NK-92 (cell line): ENCODE data around the gene MAN1C1.
"Not testable (repeated sequence)": the region's sequence is repeated elsewhere in the genome, so short reads cannot be mapped to it uniquely, and the experiment has no call there.

Experiments
- DNase-seq: peaks from one replicate; lab custom pipeline; 2025; ENCODE audit not compliant: unreplicated experiment; lab: John Stamatoyannopoulos, UW

The MAN1C1 gene

GRCh38 chr1:25583519-25584370 lies 32.8 kb upstream of the MAN1C1 start:
- DNase-seq, result no peak

- DNase-seq, result no peak
Measured at GRCh38 chr1:25586181-25586588, 30.4 kb upstream of the MAN1C1 start.

- DNase-seq, result no peak
Measured at GRCh38 chr1:25587290-25587689, 29.3 kb upstream of the MAN1C1 start.

DNA sequence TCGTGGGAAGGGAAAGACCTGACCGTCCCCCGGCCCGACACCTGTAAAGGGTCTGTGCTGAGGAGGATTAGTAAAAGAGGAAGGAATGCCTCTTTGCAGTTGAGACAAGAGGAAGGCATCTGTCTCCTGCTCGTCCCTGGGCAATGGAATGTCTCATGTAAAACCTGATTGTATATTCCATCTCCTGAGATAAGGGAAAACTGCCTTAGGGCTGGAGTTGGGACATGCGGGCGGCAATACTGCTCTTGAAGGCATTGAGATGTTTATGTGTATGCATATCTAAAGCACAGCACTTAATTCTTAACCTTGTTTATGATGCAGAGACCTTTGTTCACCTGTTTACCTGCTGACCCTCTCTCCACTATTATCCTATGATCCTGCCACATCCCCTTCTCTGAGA lies 28.4 kb upstream of the MAN1C1 start:
- DNase-seq, result not testable (repeated sequence)

DNA sequence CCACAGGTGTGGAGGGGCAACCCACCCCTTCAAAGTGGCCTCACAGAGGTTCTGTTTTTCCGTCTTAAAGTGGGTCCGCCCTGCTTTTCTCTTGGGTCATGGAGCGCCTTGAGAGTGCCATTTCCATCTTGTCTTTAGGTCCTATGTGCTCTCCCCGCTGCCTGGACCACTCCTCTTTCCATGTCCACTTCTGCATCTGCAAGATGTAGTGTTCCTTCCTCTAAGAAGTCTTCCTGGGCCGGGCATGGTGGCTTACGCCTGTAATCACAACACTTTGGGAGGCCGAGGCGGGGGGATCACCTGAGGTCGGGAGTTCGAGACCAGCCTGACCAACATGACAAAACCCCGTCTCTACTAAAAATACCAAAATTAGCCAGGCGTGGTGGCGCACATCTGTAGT lies 27.8 kb upstream of the MAN1C1 start:
- not testable (repeated sequence) for DNase-seq

DNA sequence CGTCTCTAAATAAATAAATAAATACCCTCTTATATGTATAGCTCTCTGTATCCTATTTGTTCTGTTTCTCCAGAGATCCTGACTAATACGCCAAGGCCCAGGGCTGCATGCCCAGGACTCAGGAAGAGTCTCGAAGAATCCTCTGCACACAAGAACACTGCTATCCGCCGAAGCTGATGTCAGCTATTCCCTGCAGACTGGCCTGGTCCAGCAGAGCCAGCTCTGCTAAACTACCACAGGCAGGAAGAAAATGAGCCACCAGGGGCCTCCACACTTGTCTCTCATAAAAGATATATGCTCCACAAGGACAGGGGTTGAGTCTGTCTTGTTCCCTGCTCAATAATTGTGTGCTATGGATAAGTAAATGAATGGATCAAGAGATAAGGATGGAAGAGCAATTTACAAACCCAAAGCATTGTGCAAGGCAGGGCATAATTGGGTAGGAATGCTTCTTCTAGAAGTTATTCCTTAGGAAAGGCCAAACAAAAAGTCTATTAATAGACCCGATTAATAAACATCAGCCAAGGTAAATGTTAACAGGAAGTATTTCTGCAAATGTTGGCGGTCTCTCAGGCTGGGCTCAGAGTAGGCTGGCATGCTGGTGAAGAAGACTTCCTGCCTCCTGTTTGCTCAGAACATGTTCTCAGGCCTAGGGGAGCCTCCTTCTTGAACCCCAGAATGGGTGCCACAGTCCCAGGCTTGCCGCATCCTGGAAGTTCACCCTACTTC lies 26.3 kb upstream of the MAN1C1 start:
- no peak for DNase-seq

DNA sequence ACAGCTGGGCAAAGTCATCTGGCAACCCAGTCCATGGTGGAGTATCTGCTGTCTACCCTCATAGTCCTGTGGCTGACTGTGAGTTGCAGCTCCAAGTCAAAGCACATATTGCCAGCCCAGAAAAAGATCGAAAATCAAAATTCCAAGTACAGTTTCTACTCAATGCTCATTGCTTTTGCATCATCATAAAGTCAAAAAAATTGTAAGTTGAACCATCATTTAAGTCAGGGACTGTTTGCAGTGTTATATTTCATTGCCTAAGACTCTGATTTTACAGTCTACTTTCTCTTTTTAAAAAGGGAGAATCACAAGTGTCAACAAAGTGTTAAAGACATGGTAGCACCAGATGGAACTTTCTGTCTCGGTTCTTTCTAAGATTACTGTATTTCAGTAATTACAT lies 22.7 kb upstream of the MAN1C1 start:
- no peak for DNase-seq

DNA sequence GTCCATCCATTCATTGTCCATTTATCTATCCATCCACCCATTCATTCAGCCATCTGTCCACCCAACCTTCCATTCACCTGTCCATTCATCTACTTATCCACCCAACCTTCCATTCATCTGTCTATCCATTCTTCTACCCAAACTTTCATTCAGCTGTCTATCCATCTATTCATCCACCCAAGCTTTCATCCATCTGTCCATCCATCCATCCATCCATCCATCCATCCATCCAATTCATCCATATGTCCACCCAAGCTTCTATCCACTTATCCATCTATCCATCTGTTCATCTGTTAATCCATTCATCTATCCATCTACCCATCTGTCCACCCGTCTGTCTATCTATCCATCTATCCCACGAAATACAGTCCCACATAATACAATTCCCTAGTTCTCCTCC lies 21.6 kb upstream of the MAN1C1 start:
- no peak for DNase-seq

GRCh38 chr1:25596641-25597040 lies 19.9 kb upstream of the MAN1C1 start:
- not testable (repeated sequence) for DNase-seq

DNA sequence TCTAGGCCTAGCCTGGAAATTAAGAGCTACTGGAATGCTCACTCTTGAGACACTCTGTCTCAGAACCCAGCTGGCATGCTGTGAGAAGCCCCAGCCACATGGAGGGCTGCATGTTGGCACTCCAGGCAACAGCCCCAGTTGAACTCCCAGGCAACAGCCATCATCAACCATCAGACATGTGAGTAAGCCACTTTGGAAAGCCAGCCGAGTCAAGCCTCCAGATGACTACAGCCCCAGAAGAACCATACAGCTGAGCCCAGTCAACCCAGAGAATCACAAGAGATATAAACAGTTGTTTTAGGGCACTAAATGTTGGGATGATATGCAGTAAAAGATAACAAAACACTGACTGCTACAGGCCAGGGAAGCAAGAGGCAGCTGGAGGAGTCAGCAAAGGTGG lies 17.7 kb upstream of the MAN1C1 start:
- DNase-seq, result no peak

DNA sequence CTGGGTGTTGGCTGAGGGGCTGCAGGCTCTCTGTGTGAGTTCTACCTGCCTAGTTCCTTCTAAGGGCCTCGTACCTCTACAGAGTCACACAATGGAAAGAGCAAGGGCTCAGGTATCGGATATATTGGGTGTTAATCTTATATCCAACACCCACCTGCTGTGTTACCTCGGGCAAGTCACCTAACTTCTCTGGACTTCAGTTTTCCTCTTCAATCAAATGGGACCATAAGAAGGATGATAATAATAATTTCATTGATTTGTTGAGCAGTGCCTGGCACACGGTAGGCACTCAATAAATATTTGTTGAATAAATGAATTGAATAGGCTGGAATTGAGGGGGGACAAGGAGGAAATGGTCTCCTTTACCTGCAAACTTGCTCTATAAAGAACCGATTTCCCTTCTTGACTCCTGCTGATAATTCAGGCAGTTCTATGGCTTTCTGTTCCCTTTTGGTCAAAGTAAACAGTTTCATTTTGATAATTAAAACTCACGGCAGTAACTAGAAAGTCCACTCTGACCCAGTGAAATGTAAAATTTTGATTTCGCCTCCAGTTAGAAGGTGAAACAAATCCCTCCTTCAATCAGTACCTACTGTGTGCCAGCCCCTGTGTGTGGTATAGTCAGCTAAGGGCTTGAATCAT lies 16.5 kb upstream of the MAN1C1 start:
- no peak for DNase-seq

- not testable (repeated sequence) for DNase-seq
Measured at GRCh38 chr1:25600971-25601699, 15.5 kb upstream of the MAN1C1 start.

GRCh38 chr1:25603779-25604538 lies 12.6 kb upstream of the MAN1C1 start:
- DNase-seq, result not testable (repeated sequence)

- DNase-seq, result no peak
Measured at GRCh38 chr1:25607123-25607522, 9.5 kb upstream of the MAN1C1 start.

DNA sequence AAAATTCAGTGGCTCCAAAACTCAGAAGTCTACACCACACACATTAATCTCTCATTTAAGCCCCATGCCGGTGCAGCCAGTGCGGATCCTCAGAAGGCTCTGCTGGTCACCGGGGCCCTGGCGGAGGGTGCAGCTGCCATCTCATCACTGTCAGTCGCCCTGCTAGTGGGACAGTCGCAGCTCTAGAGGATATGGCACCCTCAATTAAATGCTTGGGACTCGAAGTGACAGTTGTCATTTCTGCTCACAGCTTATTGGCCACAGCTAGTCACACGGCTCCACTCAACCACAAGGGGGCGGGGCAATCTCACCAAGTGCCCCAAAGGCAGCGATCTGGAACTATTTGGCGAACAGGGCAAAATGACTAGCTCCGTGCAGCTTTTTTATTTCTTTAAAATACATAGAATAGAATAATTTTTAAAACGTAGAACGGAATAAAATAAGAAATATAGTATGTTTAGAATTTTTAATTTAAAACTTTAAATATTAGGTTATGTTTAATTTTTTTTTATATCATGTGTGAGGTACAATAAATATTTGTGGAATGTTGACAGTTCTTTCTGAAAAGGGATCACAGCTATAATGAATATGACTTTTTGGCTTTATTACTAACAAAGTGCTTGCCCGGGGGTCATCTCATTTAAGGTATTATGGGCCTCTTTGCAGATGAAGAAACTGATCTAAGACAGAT lies 8.0 kb upstream of the MAN1C1 start:
- no peak for DNase-seq

DNA sequence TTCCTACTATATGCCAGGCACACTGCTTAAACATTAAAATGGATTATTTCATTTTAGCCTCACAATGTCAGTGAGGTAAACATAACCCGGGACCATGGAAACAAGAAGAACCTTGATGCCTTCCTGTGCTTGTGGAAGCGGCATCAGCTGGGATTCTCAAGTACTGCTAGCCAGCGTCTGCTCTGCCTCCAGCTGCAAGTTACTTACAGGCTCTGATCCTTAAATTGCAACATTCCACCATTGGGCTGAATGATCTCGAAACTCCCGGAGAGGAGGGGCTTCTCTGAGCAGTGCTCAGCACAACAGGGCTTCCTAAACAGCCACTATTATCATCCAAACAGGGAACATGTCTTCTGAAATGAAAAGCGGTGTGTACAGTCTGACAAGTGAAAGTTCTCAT lies 6.7 kb upstream of the MAN1C1 start:
- no peak for DNase-seq

- no peak for DNase-seq
Measured at GRCh38 chr1:25610822-25611630, 5.6 kb upstream of the MAN1C1 start.

DNA sequence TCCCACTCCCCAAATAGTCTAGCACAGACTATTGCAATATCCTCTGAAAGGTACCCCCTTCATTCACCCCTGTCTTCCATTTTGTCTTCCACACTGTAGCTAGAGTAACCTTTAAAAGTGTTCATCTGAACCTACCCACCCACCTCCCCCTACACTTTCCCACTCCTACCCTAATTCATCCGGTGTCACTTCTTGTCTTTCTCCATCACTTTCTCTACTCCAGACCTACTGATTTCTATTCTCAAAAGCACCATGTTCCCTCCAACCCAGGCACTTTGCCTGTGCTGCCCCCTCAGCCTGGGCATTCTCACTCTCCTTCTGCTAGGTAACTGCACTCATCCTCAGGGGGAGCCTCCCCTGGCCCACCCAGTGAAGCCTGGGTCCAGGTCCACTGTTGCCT lies 4.7 kb upstream of the MAN1C1 start:
- no peak for DNase-seq

DNA sequence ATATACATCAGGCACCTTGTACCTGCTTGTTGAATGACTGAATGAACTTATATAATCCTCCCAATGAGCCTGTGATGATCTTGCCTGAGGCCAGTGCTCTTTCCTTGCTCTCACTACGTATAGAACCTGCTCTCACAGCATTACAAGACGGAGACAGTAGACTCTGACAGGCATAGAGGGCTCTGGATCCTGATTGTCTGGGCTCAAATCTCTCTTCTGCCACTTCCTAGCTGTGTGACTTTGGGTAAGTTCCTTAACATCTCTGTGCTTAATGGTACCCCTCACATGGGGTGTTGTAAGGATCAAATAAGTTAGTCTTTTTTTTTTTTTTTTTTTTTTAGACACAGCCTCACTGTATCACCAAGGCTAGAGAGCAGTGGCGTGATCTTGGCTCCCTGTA lies 4.2 kb upstream of the MAN1C1 start:
- DNase-seq, result no peak
